GM12873 (cell line): ENCODE measurements around the gene DHX58.

Experiments
- CTCF ChIP-seq: IDR thresholded peaks from 2 replicates; pipeline ENCODE4 v1.5.1; 2012; ENCODE audit warnings: low read depth, mild to moderate bottlenecking, moderate library complexity, low read length, control low read depth; ENCODE audit not compliant: insufficient read depth; ENCODE audit errors: missing control alignments

The DHX58 gene

GRCh38 chr17:42118126-42118510 lies 5.6 kb upstream of the DHX58 start:
- no peak for TF ChIP-seq CTCF

GRCh38 chr17:42117397-42118125 lies 5.0 kb upstream of the DHX58 start:
- no peak for TF ChIP-seq CTCF

GRCh38 chr17:42116705-42117396 lies 4.3 kb upstream of the DHX58 start:
- peak; percentile 85 for TF ChIP-seq CTCF

- no peak for TF ChIP-seq CTCF
Observed at GRCh38 chr17:42114118-42114517, 1.6 kb upstream of the DHX58 start.

- no peak for TF ChIP-seq CTCF
Observed at GRCh38 chr17:42113293-42114069, 967 bp upstream of the DHX58 start.

GRCh38 chr17:42111871-42112551 lies 503 bp downstream of the DHX58 start:
- no peak for TF ChIP-seq CTCF

GRCh38 chr17:42111265-42111636 lies 1.3 kb downstream of the DHX58 start:
- no peak for TF ChIP-seq CTCF
